Central memory CD8-positive, alpha-beta T cell (primary cell): ENCODE results near the gene ERBB4.
A peak's percentile ranks its signal among the peaks of the same experiment; 100 is the strongest.

Experiments used
- ATAC-seq: fragments of 150-1000 bp; cut with Tn5 transposase; replicated peaks from 2 replicates; pipeline ENCODE4 v1.10.0; 2022; ENCODE audit warnings: mild to moderate bottlenecking, moderate FRiP score, moderate number of reproducible peaks; ENCODE audit not compliant: poor library complexity, severe bottlenecking; ENCODE audit errors: extremely low read depth
- DNase-seq, 2 donors: peaks; one replicate each; pipeline ENCODE4 v3.0.0; 2021; ENCODE audit warnings: low spot score in 2 of 2
- H3K27ac Mint-ChIP-seq: one replicate; pipeline ENCODE4 v1.8.0; 2022; ENCODE audit warnings: low read depth, mild to moderate bottlenecking, moderate library complexity, mixed read lengths
- H3K27me3 Mint-ChIP-seq: one replicate; pipeline ENCODE4 v1.8.0; 2022; ENCODE audit warnings: mixed read lengths
- H3K36me3 Mint-ChIP-seq: one replicate; pipeline ENCODE4 v1.8.0; 2022; ENCODE audit warnings: mild to moderate bottlenecking, moderate library complexity, mixed read lengths; ENCODE audit not compliant: insufficient read depth
- H3K4me1 Mint-ChIP-seq: one replicate; pipeline ENCODE4 v1.8.0; 2022; ENCODE audit warnings: mixed read lengths
- H3K4me3 Mint-ChIP-seq: one replicate; pipeline ENCODE4 v1.8.0; 2022; ENCODE audit warnings: mild to moderate bottlenecking, moderate library complexity, mixed read lengths
- H3K9me3 Mint-ChIP-seq: one replicate; pipeline ENCODE4 v1.8.0; 2022; ENCODE audit warnings: mixed read lengths

The ERBB4 gene

DNA sequence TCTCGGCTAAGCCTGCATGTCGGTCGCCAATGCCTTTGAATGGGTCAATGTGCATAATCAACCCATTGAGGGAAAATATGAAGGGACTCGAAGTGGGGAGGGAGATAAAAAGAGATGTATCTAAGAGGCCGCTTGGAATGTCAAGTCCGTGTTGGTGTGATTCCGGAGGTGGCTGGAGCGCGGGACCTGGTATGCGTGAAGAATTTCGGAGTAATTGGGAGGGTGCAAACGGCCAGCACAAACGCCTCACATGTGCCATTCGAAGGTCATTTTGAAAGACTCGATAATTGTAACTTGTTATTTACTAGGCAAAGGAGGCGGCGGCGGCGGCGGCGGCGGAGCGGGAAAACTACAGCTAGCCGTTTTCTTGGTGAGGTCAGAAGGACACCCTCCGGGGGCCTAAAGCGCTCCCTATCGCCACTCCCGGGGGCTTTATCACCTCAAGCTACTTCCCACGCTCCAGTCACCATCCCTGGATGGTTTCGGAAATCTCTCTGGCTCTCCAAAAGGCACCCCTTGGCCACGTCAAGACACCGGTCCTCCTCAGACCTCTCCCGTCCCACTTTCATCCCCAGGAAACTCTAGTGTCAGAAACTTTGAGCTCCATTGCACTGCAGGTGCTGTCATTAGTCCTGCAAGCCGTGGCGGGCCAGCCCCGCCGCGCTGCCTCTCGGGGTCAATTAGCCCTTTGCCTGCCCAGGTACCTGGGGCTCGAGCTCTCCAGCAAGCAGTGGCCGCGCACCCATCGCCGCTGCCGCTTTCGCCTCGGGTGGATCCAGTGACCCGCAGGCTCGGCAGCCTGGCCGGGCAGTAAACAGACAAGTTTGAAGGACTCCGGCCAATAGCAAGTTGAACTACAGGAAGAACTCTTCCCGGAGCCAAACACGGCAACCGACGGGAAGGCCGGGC is 1.5 kb downstream of the ERBB4 start:
- no peak for ATAC-seq
- H3K27me3 Mint-ChIP-seq = peaks cover 43% of the 10 kb centered on the region
- no peak for DNase-seq
- H3K36me3 Mint-ChIP-seq = no peaks in the 10 kb centered on the region
- no peak overlapping the region for H3K27ac Mint-ChIP-seq
- H3K4me1 Mint-ChIP-seq = no peaks in the 10 kb centered on the region
- peak overlapping the region; percentile 7 for H3K4me3 Mint-ChIP-seq
- H3K9me3 Mint-ChIP-seq = peaks cover 3% of the 10 kb centered on the region

- Mint-ChIP-seq H3K27me3 (peaks cover 43% of the 10 kb centered on the region), H3K4me1 (no peaks in the 10 kb centered on the region), H3K4me3 (peak overlapping the region; percentile 7), H3K36me3 (no peaks in the 10 kb centered on the region), H3K9me3 (peaks cover 3% of the 10 kb centered on the region), H3K27ac (no peak overlapping the region)
- no peak for DNase-seq
- no peak for ATAC-seq
These were observed 2.4 kb downstream of the ERBB4 start for GRCh38 chr2:212535996-212536816.

DNA sequence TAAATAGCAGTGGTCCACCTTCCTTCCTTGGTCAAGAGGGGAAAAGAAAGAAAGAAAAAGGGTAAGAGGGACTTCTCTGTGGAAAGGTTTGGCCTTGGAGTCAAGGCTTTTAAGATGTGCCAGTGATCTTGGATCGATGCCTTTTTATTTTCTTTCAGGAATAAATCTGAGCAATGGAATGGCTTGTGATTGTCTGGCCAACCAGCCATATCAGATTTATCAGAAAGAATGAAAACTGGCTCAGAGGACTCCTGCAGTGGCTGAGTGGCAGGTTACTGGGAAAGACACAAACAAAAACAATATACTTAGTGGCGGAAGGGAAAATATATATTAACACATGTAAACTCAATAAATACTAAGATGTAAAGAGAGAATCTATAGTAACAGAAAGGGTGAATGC is 4.3 kb downstream of the ERBB4 start:
- Mint-ChIP-seq H3K36me3 (peaks cover 2% of the 10 kb centered on the region), H3K4me1 (no peaks in the 10 kb centered on the region), H3K4me3 (no peak overlapping the region), H3K27me3 (peaks cover 32% of the 10 kb centered on the region), H3K9me3 (no peaks in the 10 kb centered on the region), H3K27ac (no peak overlapping the region)
- ATAC-seq = no peak
- DNase-seq = no peak

GRCh38 chr2:212532585-212532984 is 6.0 kb downstream of the ERBB4 start:
- Mint-ChIP-seq H3K27ac (no peak overlapping the region), H3K4me3 (no peak overlapping the region), H3K4me1 (no peaks in the 10 kb centered on the region), H3K36me3 (peaks cover 2% of the 10 kb centered on the region), H3K27me3 (peaks cover 30% of the 10 kb centered on the region), H3K9me3 (no peaks in the 10 kb centered on the region)
- no peak for ATAC-seq
- DNase-seq = no peak

DNA sequence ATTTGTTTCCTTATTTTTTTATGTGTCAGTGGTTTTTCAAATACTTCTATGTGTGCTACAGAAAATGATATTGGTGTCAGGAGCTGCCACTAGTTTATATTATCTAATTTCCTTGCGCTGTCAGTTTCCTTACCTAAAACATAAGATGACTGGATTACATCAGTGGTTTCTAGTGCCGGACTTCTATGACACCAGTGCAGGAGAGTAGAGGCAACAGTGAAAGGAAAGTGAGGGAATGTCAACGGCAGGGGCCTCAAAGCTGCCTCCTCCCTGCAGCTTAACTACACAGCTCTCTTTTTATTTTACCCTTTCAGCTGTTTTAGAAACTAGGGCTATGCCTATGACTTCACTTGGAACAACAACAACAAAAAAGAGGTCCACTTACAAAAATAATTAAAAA is 6.5 kb downstream of the ERBB4 start:
- Mint-ChIP-seq H3K4me3 (no peak overlapping the region), H3K9me3 (no peaks in the 10 kb centered on the region), H3K27me3 (peaks cover 25% of the 10 kb centered on the region), H3K36me3 (peaks cover 2% of the 10 kb centered on the region), H3K27ac (no peak overlapping the region), H3K4me1 (no peaks in the 10 kb centered on the region)
- no peak for DNase-seq
- no peak for ATAC-seq

- DNase-seq (no peak), ATAC-seq (no peak)
- Mint-ChIP-seq H3K4me1 (no peaks in the 10 kb centered on the region), H3K36me3 (peaks cover 2% of the 10 kb centered on the region), H3K27ac (no peak overlapping the region), H3K4me3 (no peak overlapping the region), H3K27me3 (peaks cover 19% of the 10 kb centered on the region), H3K9me3 (no peaks in the 10 kb centered on the region)
These were observed 7.1 kb downstream of the ERBB4 start for GRCh38 chr2:212531499-212531898.

GRCh38 chr2:212530991-212531390 is 7.6 kb downstream of the ERBB4 start:
- DNase-seq (no peak), ATAC-seq (no peak)
- no peak overlapping the region for H3K4me3 Mint-ChIP-seq
- no peak overlapping the region for H3K27ac Mint-ChIP-seq
- peaks cover 14% of the 10 kb centered on the region for H3K27me3 Mint-ChIP-seq
- H3K9me3 Mint-ChIP-seq = no peaks in the 10 kb centered on the region
- H3K4me1 Mint-ChIP-seq = no peaks in the 10 kb centered on the region
- peaks cover 2% of the 10 kb centered on the region for H3K36me3 Mint-ChIP-seq

DNA sequence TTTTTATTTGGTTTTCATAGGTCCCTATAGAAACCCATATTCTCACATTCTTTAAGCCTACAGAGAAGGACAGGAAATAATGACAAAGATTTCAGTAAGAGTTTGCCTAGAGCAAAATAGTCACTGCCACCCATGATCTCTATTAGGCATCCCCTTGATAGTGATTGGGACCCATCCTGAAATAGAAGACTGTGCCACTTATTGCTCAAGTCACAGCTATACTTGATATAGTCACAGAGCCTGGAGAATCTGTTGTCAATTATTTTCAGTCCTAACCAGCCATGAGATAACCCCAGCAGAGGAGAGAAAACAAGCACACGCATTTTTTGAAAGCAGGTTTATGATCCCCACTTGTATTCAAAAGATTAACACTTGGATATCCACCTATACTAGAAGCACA is 8.2 kb downstream of the ERBB4 start:
- peaks cover 2% of the 10 kb centered on the region for H3K36me3 Mint-ChIP-seq
- no peaks in the 10 kb centered on the region for H3K9me3 Mint-ChIP-seq
- no peak for ATAC-seq
- no peak overlapping the region for H3K4me3 Mint-ChIP-seq
- H3K4me1 Mint-ChIP-seq = no peaks in the 10 kb centered on the region
- H3K27ac Mint-ChIP-seq = no peak overlapping the region
- no peak for DNase-seq
- peaks cover 9% of the 10 kb centered on the region for H3K27me3 Mint-ChIP-seq

DNA sequence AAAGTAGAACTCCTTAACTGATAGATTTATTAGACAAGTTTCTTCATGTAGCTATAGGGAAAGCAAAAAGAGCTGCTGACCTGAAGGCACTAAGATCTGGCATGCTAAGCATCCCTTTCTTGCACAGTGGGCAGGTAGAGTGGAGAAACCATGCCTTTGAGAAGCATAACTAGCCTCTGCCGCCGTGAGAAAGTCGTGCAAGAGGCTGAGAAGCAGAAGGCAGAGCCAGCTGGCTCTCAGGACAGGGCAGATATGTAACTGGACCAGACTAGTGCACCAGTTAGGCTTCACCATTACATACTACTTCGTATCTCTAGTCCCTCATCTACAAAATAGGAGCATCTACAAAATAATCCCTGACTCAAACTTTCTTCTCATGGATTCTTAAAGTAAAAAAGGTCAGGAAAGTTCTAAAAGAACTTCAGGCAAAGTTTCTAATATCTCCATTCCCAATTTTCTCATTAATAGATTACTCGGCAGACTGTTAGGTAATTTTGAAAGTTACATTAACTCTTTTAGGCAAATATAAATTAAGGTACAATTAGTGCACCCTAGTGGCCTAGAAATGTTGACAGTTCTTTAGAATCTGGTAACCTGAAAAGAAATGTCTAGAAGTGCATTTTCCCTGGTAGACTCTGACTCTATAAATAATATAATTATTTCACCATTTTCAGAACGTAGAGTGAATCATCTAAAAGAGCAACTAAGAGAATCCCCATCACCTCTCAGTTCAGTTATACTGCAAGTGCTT is 10.3 kb downstream of the ERBB4 start:
- ATAC-seq = no peak
- Mint-ChIP-seq H3K4me3 (no peak overlapping the region), H3K9me3 (no peaks in the 10 kb centered on the region), H3K27me3 (no peaks in the 10 kb centered on the region), H3K4me1 (no peaks in the 10 kb centered on the region), H3K27ac (no peak overlapping the region), H3K36me3 (peaks cover 2% of the 10 kb centered on the region)
- DNase-seq = no peak

GRCh38 chr2:212526059-212526458 is 12.5 kb downstream of the ERBB4 start:
- Mint-ChIP-seq H3K36me3 (peaks cover 1% of the 10 kb centered on the region), H3K27ac (no peak overlapping the region), H3K9me3 (no peaks in the 10 kb centered on the region), H3K27me3 (no peaks in the 10 kb centered on the region), H3K4me3 (no peak overlapping the region), H3K4me1 (no peaks in the 10 kb centered on the region)
- ATAC-seq (no peak), DNase-seq (no peak)

DNA sequence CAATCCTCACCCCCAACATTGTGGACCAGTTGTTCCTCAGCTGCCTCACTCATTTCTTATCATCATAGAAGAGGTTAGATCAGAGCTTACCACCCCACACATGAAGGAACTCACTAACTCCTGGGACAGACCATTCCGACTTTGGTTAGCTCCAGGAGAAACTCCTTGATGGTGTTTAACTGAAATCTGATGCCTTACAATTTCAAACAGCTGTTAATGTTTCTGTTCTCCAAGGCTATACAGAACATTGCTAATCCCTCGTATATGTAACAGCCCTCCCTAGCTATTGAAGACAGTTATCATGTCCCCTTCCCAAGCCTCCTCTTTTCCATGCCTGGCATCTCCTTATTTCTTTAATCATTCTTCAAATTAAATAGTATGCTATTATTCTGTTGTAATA is 14.8 kb downstream of the ERBB4 start:
- Mint-ChIP-seq H3K9me3 (no peaks in the 10 kb centered on the region), H3K4me1 (no peaks in the 10 kb centered on the region), H3K4me3 (no peak overlapping the region), H3K27me3 (no peaks in the 10 kb centered on the region), H3K27ac (no peak overlapping the region), H3K36me3 (no peaks in the 10 kb centered on the region)
- DNase-seq = no peak
- ATAC-seq = no peak

GRCh38 chr2:212520340-212520739 is 18.3 kb downstream of the ERBB4 start:
- ATAC-seq (no peak), DNase-seq (no peak)
- Mint-ChIP-seq H3K27ac (no peak overlapping the region), H3K27me3 (no peaks in the 10 kb centered on the region), H3K4me1 (no peaks in the 10 kb centered on the region), H3K4me3 (no peak overlapping the region), H3K9me3 (no peaks in the 10 kb centered on the region), H3K36me3 (no peaks in the 10 kb centered on the region)
